H1 (cell line): ENCODE results near the gene MRPS31. TPM values are rescaled to one million over a fixed set of nuclear protein-coding genes. Genes with fewer than 3 reads are reported as not detected.

ENCODE experiments used
- CTBP2 ChIP-seq: IDR thresholded peaks from 2 replicates; pipeline ENCODE4 v1.7.0; 2011; ENCODE audit warnings: borderline replicate concordance, mild to moderate bottlenecking, moderate library complexity, mixed read lengths, low read length; ENCODE audit not compliant: insufficient read depth, insufficient read length
- GABPA ChIP-seq: IDR thresholded peaks from 2 replicates; pipeline ENCODE4 v1.6.1; 2011; ENCODE audit warnings: mild to moderate bottlenecking, low read length, moderate library complexity, borderline replicate concordance; ENCODE audit not compliant: insufficient read depth
- TAF7 ChIP-seq: optimal IDR thresholded peaks from 2 replicates; pipeline ENCODE3; 2011; ENCODE audit warnings: low read depth, mild to moderate bottlenecking, inconsistent platforms, low read length, moderate library complexity, borderline replicate concordance
- polyA plus RNA-seq, 7 experiments: library from polyadenylated mRNA; depleted of rRNA in 3 of 7; stranded (reverse) in 5 of 7; unstranded in 2 of 7; fragments of >200 nt in 5 of 7; fragments of 200-250 nt in 2 of 7; gene quantifications; 1 replicate in 5 of 7; 2 replicates in 1 of 7; 4 replicates in 1 of 7; pipeline versions ENCODE4 v1.2.1 to v1.2.3, GENCODE V29; 2011 to 2013; ENCODE audit warnings: missing spikeins in 2 of 7, mixed read lengths in 2 of 7
- total RNA-seq: library from RNA; stranded (reverse); fragmentation: NEBNext Ultra II Directional; extraction: Animal tissue kit (Norgen Biotek cat#: 25700); gene quantifications from 2 replicates; pipeline ENCODE4 v1.2.1, GENCODE V29; 2021

Gene MRPS31
- total and polyA plus RNA-seq, 2 of the 8 experiments (the other 6 are each of a cell fraction or from before 2014, with no cell fraction given) = 13.6 to 33.3 TPM

DNA sequence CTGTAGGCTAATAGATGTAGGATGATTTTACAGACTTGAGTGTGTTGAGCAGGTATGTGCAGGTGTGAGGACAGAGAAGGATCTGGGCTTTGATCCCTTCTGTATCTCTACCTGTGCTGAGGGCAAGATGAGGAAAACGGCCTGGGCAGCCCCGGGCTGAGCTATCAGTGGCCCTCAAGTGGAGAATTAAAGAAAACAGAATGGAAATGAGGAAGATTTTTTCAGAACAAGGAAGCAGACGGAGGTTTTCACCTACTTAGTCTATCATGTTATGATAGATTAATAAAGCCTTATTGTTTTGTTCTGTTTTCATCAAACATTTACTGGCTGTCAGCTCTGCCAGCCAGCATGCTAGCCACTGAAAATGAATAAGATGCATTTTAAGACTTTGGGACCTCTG, 82.2 kb downstream of the MRPS31 start (continued):
- TF ChIP-seq TAF7 = no peak
- TF ChIP-seq CTBP2 = no peak
- TF ChIP-seq GABPA = no peak
